Hepatocyte (in vitro differentiated cells): Measurements from ENCODE around the gene TPD52L3. TPM values are rescaled to one million over a fixed set of nuclear protein-coding genes. Genes with fewer than 3 reads are reported as not detected.

Experiments used
- DNase-seq: peaks from one replicate; pipeline ENCODE4 v3.0.0-alpha.2; 2016; ENCODE audit warnings: low spot score
- H2AFZ ChIP-seq: fragments of 200-600 bp; sonication (generic); 2 replicates; pipeline ENCODE4 v1.6.0; 2016; ENCODE audit warnings: antibody characterized with exemption, mild to moderate bottlenecking
- H3K27ac ChIP-seq: fragments of 200-600 bp; sonication (generic); 2 replicates; pipeline ENCODE4 v1.5.1; 2016; ENCODE audit warnings: mild to moderate bottlenecking
- H3K27me3 ChIP-seq: fragments of 200-600 bp; sonication (generic); 2 replicates; pipeline ENCODE4 v1.6.1; 2016
- H3K36me3 ChIP-seq: fragments of 200-600 bp; sonication (generic); replicated peaks from 2 replicates; pipeline ENCODE4 v1.5.1; 2016; ENCODE audit warnings: low read depth; ENCODE audit not compliant: insufficient read depth
- H3K4me1 ChIP-seq: fragments of 200-600 bp; sonication (generic); 2 replicates; pipeline ENCODE4 v1.5.1; 2016; ENCODE audit warnings: mild to moderate bottlenecking, moderate library complexity; ENCODE audit not compliant: insufficient read depth
- H3K4me2 ChIP-seq: fragments of 200-600 bp; sonication (generic); 2 replicates; pipeline ENCODE4 v1.6.0; 2016
- H3K4me3 ChIP-seq: fragments of 200-600 bp; sonication (generic); 2 replicates; pipeline ENCODE4 v1.5.1; 2016; ENCODE audit warnings: mild to moderate bottlenecking
- H3K79me2 ChIP-seq: fragments of 200-600 bp; sonication (generic); 2 replicates; pipeline ENCODE4 v1.6.0; 2017; ENCODE audit warnings: mild to moderate bottlenecking
- H3K9me2 ChIP-seq: fragments of 200-600 bp; sonication (generic); replicated peaks from 2 replicates; pipeline ENCODE4 v1.6.0; 2017; ENCODE audit warnings: mild to moderate bottlenecking; ENCODE audit not compliant: insufficient read depth
- H3K9me3 ChIP-seq: fragments of 200-600 bp; sonication (generic); 2 replicates; pipeline ENCODE4 v1.5.1; 2016; ENCODE audit warnings: low read depth, mild to moderate bottlenecking
- H4K20me1 ChIP-seq: fragments of 200-600 bp; sonication (generic); 2 replicates; pipeline ENCODE4 v1.6.0; 2016; ENCODE audit warnings: mild to moderate bottlenecking; ENCODE audit not compliant: insufficient read depth, poor library complexity, severe bottlenecking
- CTCF ChIP-seq: fragments of 200-600 bp; sonication (generic); IDR thresholded peaks from 2 replicates; pipeline ENCODE4 v1.5.1; 2016; ENCODE audit warnings: antibody characterized with exemption, mild to moderate bottlenecking; ENCODE audit not compliant: poor library complexity
- EZH2 ChIP-seq: fragments of 200-600 bp; sonication (generic); IDR thresholded peaks from 2 replicates; pipeline ENCODE4 v1.6.1; 2016; ENCODE audit warnings: antibody characterized with exemption, mild to moderate bottlenecking, borderline replicate concordance
- EZH2phosphoT487 ChIP-seq: fragments of 200-600 bp; sonication (generic); IDR thresholded peaks from one replicate; pipeline ENCODE4 v1.6.1; 2018; ENCODE audit warnings: antibody characterized with exemption, mild to moderate bottlenecking, low read depth, moderate library complexity; ENCODE audit not compliant: unreplicated experiment, severe bottlenecking
- WGBS: methylation state at CpG from one replicate; pipeline ENCODE4 v1.1.6; 2016; ENCODE audit warnings: low lambda C conversion rate; ENCODE audit errors: missing lambda C conversion rate; 5-methylcytosine and 5-hydroxymethylcytosine counted together
- polyA plus RNA-seq: library from polyadenylated mRNA; unstranded; fragments of >200 nt; fragmentation: Nextera tagmentation; extraction: Ambion mirVana; gene quantifications from 2 replicates; pipeline ENCODE4 v1.2.1, GENCODE V29; 2016
- total RNA-seq: library from RNA; depleted of rRNA; stranded (reverse); fragments of >200 nt; gene quantifications from 2 replicates; pipeline ENCODE4 v1.2.3, GENCODE V29; 2014

The TPD52L3 gene
- total and polyA plus RNA-seq, 2 experiments from 2014 or later, result not detected

- Histone ChIP-seq H3K9me3 (no peaks in the 10 kb centered on the region), H3K27ac (no peak overlapping the region), H3K36me3 (no peaks in the 10 kb centered on the region), H3K9me2 (no peaks in the 10 kb centered on the region), H4K20me1 (no peaks in the 10 kb centered on the region), H3K4me1 (peaks cover 3% of the 10 kb centered on the region), H2AFZ (no peak overlapping the region), H3K4me3 (no peak overlapping the region), H3K27me3 (no peaks in the 10 kb centered on the region), H3K4me2 (no peak overlapping the region), H3K79me2 (no peaks in the 10 kb centered on the region)
- TF ChIP-seq CTCF (no peak), EZH2phosphoT487 (no peak), EZH2 (no peak)
- 57% methylated on average over 2 of the region's 2 CpGs for WGBS
- peak; percentile 23 for DNase-seq
Measured at GRCh38 chr9:6355728-6356127, 27.6 kb downstream of the TPD52L3 start.

- H3K4me1 ChIP-seq, result peaks cover 3% of the 10 kb centered on the region
Measured at GRCh38 chr9:6356441-6356840, 28.3 kb downstream of the TPD52L3 start.

GRCh38 chr9:6356904-6357303, 28.7 kb downstream of the TPD52L3 start:
- TF ChIP-seq EZH2phosphoT487 (no peak), CTCF (no peak), EZH2 (no peak)
- no peak overlapping the region for H2AFZ ChIP-seq
- WGBS, result 95% methylated on average over 1 of the region's 1 CpG

More at GRCh38 chr9:6356441-6356840, 28.3 kb downstream of the TPD52L3 start:
- Histone ChIP-seq H3K9me3 (no peaks in the 10 kb centered on the region), H3K27me3 (no peaks in the 10 kb centered on the region), H2AFZ (no peak overlapping the region), H3K36me3 (no peaks in the 10 kb centered on the region), H4K20me1 (no peaks in the 10 kb centered on the region), H3K27ac (no peak overlapping the region), H3K4me2 (no peak overlapping the region), H3K4me3 (no peak overlapping the region), H3K9me2 (no peaks in the 10 kb centered on the region), H3K79me2 (no peaks in the 10 kb centered on the region)
- no peak for DNase-seq
- TF ChIP-seq EZH2phosphoT487 (no peak), CTCF (no peak), EZH2 (no peak)
- 84% methylated on average over 1 of the region's 1 CpG for WGBS

More at GRCh38 chr9:6356904-6357303, 28.7 kb downstream of the TPD52L3 start:
- Histone ChIP-seq H3K4me1 (peaks cover 3% of the 10 kb centered on the region), H3K9me2 (no peaks in the 10 kb centered on the region), H3K4me3 (no peak overlapping the region), H3K79me2 (no peaks in the 10 kb centered on the region), H3K4me2 (no peak overlapping the region), H4K20me1 (no peaks in the 10 kb centered on the region), H3K9me3 (no peaks in the 10 kb centered on the region), H3K36me3 (no peaks in the 10 kb centered on the region), H3K27me3 (no peaks in the 10 kb centered on the region), H3K27ac (no peak overlapping the region)
- DNase-seq, result no peak
